ENCODE results near the gene ZFP62. TPM values are rescaled to one million over a fixed set of nuclear protein-coding genes. Genes with fewer than 3 reads are reported as not detected.

ZFP62 gene
- total and polyA plus RNA-seq, 7 donors, result 12.9 to 34.6 (median 22.2) TPM

DNA sequence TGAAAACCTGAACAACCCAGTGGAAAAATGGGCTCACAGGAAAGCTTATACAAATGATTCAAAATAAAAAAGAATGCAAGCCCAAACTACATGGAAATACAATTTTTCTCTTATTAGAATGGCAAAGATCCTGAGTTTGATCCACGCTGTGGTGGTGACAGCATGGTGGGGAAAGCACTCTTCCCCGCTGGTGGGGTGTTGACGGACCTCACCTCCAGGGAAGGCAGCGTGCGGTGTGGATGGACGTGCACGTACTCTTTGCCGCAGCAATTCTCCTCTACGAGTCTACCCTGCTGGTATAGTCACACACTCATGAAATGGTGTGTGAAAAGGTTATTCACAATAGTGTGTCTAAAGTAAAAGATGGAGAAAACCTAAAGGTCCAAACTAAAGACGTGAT is 5.9 kb upstream of the ZFP62 start:
- WGBS, 2 donors, result 22 to 70% methylated on average over 10 of the region's 10 CpGs
- no peak overlapping the region for H3K4me3 ChIP-seq
- H3K27me3 ChIP-seq, result no peaks in the 10 kb centered on the region
- intact Hi-C loops (cut with DNase I), result no loop called here
- no peaks in the 10 kb centered on the region for H3K9me3 ChIP-seq
- no peak for DNase-seq
- no peaks in the 10 kb centered on the region for H3K36me3 ChIP-seq
- TF ChIP-seq POLR2A (IDR thresholded peaks at IDR 0.05), result no peak
- no peak for TF ChIP-seq POLR2AphosphoS5 (IDR thresholded peaks at IDR 0.05)
- TF ChIP-seq, protein P1, sequence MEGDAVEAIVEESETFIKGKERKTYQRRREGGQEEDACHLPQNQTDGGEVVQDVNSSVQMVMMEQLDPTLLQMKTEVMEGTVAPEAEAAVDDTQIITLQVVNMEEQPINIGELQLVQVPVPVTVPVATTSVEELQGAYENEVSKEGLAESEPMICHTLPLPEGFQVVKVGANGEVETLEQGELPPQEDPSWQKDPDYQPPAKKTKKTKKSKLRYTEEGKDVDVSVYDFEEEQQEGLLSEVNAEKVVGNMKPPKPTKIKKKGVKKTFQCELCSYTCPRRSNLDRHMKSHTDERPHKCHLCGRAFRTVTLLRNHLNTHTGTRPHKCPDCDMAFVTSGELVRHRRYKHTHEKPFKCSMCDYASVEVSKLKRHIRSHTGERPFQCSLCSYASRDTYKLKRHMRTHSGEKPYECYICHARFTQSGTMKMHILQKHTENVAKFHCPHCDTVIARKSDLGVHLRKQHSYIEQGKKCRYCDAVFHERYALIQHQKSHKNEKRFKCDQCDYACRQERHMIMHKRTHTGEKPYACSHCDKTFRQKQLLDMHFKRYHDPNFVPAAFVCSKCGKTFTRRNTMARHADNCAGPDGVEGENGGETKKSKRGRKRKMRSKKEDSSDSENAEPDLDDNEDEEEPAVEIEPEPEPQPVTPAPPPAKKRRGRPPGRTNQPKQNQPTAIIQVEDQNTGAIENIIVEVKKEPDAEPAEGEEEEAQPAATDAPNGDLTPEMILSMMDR (IDR thresholded peaks at IDR 0.05), result no peak
- no peak for TF ChIP-seq EP300 (IDR thresholded peaks at IDR 0.05)
- H3K4me1 ChIP-seq, result peaks cover 0 to 13% (median 2%) of the 10 kb centered on the region in 4 donors
- no peak overlapping the region for H3K27ac ChIP-seq

DNA sequence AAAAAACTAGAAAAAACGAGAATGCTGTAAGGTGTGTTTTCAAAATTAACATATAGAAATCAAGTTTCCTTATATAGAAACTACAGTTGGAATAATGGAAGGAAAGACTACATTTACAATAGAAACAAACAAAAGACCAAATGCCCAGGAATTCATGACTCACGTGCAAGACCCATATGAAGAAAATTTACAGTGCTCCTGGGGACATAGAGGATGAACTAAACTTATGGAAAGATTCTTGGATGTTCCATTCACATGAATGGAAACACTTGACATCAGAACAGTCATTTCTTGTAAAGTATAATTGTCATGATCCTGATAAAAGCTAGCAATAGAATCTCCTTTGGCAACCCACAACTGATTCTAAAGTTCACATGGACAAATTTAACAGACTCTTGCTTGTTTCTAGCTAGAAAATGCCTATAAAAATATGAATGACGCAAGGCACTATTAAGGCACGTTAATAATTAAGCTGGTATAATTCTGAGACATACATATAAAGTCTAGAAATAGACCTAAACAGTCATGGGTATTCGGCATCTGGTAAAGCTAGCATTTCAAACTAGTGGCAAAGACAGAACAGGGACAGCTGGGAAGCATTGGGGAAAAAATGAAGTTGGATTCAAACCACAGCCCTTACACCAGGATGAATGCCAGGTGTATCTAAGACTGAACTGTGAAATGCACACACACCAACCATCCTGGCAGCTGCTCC is 5.1 kb upstream of the ZFP62 start:
- WGBS, 2 donors, result 16 to 60% methylated on average over 5 of the region's 5 CpGs
- intact Hi-C loops (cut with DNase I), result no loop called here
- peak overlapping the region in 2 of 4 donors; percentile 28 to 31 for H3K27ac ChIP-seq

DNA sequence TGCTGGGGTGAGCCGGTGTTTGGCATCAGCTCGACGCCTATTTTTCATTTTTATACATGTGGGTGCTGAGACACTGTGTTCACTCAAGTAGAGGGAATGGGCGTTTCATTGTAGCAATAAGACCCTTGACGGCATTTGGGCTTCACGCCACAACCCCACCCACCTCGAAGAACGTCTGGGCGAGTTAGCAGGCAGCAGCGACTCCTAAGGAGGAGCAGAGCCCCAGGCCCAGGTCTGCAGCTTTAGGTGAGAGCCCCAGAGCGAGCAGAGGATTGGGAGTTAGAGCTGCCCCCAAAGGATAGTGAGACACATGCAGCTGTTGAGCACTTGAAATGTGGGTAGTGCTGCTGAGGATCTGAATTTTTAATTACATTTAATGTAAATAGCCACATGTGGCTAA is 1.6 kb upstream of the ZFP62 start:
- Histone ChIP-seq H3K4me3 (no peak overlapping the region), H3K36me3 (no peaks in the 10 kb centered on the region), H3K27me3 (no peaks in the 10 kb centered on the region), H3K9me3 (no peaks in the 10 kb centered on the region), H3K4me1 (peaks cover 0 to 12% (median 8%) of the 10 kb centered on the region in 4 donors), H3K27ac (no peak overlapping the region)
- no peak for DNase-seq
- TF ChIP-seq EP300 (IDR thresholded peaks at IDR 0.05) (no peak), POLR2AphosphoS5 (IDR thresholded peaks at IDR 0.05) (no peak), POLR2A (IDR thresholded peaks at IDR 0.05) (no peak)
- TF ChIP-seq, protein P1 (IDR thresholded peaks at IDR 0.05), result no peak
- intact Hi-C loops (cut with DNase I), result loop anchor here (5.0 kb wide), 3 partner anchors 60 to 295 kb away; partner anchors contain the start of gene MGAT1
- WGBS, 2 donors, result 54 to 74% methylated on average over 11 of the region's 11 CpGs

More for the DNA sequence above, 5.1 kb upstream of the ZFP62 start:
- Histone ChIP-seq H3K4me3 (no peak overlapping the region), H3K4me1 (peaks cover 0 to 13% (median 5%) of the 10 kb centered on the region in 4 donors), H3K9me3 (no peaks in the 10 kb centered on the region), H3K27me3 (no peaks in the 10 kb centered on the region), H3K36me3 (no peaks in the 10 kb centered on the region)
- TF ChIP-seq POLR2AphosphoS5 (IDR thresholded peaks at IDR 0.05) (peak in 1 of 4 donors; percentile 23), POLR2A (IDR thresholded peaks at IDR 0.05) (no peak)
- DNase-seq, result no peak

DNA sequence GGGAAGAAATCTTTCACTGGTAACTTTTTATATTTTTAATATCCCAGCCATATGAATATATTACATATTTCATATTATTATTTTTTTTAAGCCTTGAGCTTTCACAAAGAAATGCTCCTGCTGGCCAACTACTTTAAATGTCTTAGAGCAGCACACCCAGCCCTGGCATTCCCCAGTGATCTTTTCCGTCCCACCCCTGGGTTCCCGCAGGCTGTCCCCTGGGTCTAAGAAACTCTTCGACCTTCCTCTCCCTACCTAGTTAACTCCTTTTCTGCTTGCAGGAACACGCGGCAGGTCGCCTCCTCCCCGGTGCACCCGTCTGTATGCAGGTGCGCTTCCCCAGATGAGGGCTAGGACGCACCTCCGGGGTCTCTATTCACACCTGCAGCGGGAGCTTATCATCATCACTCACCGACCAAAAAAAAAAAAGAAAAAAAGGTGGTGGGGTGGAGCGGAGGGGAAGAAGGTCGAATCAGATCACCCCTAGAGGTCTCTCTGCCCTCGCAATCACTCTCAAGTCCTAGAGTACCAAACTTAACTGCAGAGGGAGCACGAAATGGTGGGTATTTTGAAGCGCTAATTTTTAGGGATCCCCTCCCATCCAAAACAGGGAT is 696 bp downstream of the ZFP62 start:
- Histone ChIP-seq H3K9me3 (no peaks in the 10 kb centered on the region), H3K36me3 (peaks cover 0 to 12% (median 3%) of the 10 kb centered on the region in 4 donors), H3K27me3 (no peaks in the 10 kb centered on the region), H3K27ac (peak overlapping the region; percentile 90 to 94 (median 92)), H3K4me3 (peak overlapping the region; percentile 89 to 96 (median 92)), H3K4me1 (peaks cover 0 to 12% (median 8%) of the 10 kb centered on the region in 4 donors)
- TF ChIP-seq POLR2AphosphoS5 (IDR thresholded peaks at IDR 0.05) (no peak), EP300 (IDR thresholded peaks at IDR 0.05) (no peak), POLR2A (IDR thresholded peaks at IDR 0.05) (no peak)
- TF ChIP-seq, protein P1 (IDR thresholded peaks at IDR 0.05), result peak in 1 of 4 experiments; percentile 8
- intact Hi-C loops (cut with DNase I), result loop anchor here (5.0 kb wide), 3 partner anchors 58 to 297 kb away; partner anchors contain the start of gene MGAT1
- DNase-seq, result no peak
- 0 to 1% methylated on average over 18 of the region's 18 CpGs for WGBS, 2 donors

DNA sequence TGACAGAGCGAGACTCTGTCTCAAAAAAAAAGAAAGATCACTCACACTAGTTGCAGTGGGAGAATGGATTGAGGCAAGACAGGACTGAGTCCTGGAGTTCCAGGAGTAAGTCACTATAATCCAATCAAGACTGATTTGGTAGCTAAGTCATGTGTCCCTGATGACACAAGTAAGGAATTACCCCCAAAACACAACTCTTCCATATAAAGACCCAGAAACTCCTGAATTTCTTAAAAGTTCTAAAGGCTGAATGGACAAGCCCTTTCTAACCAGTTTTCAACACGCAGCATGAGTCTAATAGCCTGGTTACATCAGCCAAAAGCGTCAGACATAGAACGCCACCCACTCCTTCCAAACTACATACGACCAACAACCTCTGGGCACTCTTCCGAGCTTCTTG is 2.5 kb downstream of the ZFP62 start:
- peaks cover 0 to 17% (median 3%) of the 10 kb centered on the region in 4 donors for H3K36me3 ChIP-seq
- no peak for TF ChIP-seq EP300 (IDR thresholded peaks at IDR 0.05)
- no peak for TF ChIP-seq POLR2A (IDR thresholded peaks at IDR 0.05)
- TF ChIP-seq POLR2AphosphoS5 (IDR thresholded peaks at IDR 0.05), result no peak
- TF ChIP-seq, protein P1 (IDR thresholded peaks at IDR 0.05), result no peak
- no peak overlapping the region for H3K4me3 ChIP-seq
- peaks cover 0 to 12% (median 8%) of the 10 kb centered on the region in 4 donors for H3K4me1 ChIP-seq
- intact Hi-C loops (cut with DNase I), result no loop called here
- DNase-seq, result no peak
- H3K27ac ChIP-seq, result no peak overlapping the region
- 98% methylated on average over 6 of the region's 6 CpGs for WGBS, 2 donors
- no peaks in the 10 kb centered on the region for H3K9me3 ChIP-seq
- no peaks in the 10 kb centered on the region for H3K27me3 ChIP-seq

Data from sigmoid colon (tissue), 7 donors.